CD8-positive, alpha-beta memory T cell (primary cell): ENCODE measurements around the gene LNX1. TPM values are rescaled to one million over a fixed set of nuclear protein-coding genes. Genes with fewer than 3 reads are reported as not detected.

Experiments used
- CTCF ChIA-PET: fragments of 350-600 bp; sonication (Branson Sonifier 250); formaldehyde crosslinking; loops from one replicate; lab custom pipeline; 2021; ENCODE audit warnings: antibody characterized with exemption; lab: Charles Lee
- POLR2A ChIA-PET: fragments of 350-600 bp; sonication (Branson Sonifier 250); formaldehyde crosslinking; loops from one replicate; lab custom pipeline; 2021; ENCODE audit warnings: antibody characterized with exemption; lab: Charles Lee
- DNase-seq, 5 donors: peaks; one replicate each; pipeline versions ENCODE4 v3.0.0 to v3.0.0-alpha.2; 2020 to 2022; ENCODE audit warnings: mixed read lengths in 1 of 5
- H3K27ac ChIP-seq: one replicate; pipeline ENCODE4 v1.7.0; 2013; ENCODE audit warnings: low read depth, mild to moderate bottlenecking, low read length, moderate library complexity
- H3K27me3 ChIP-seq: 2 replicates; pipeline ENCODE4 v1.7.0; 2013; ENCODE audit warnings: low read length, mild to moderate bottlenecking; ENCODE audit not compliant: insufficient read depth, poor library complexity, severe bottlenecking
- H3K36me3 ChIP-seq: 2 replicates; pipeline ENCODE4 v1.7.0; 2013; ENCODE audit warnings: mild to moderate bottlenecking, low read length, moderate library complexity; ENCODE audit not compliant: insufficient read depth
- H3K4me1 ChIP-seq: 2 replicates; pipeline ENCODE4 v1.7.0; 2013; ENCODE audit warnings: mild to moderate bottlenecking, low read length, moderate library complexity; ENCODE audit not compliant: insufficient read depth
- H3K4me3 ChIP-seq: 2 replicates; pipeline ENCODE4 v1.7.0; 2013; ENCODE audit warnings: mild to moderate bottlenecking, low read length
- H3K9me3 ChIP-seq: 2 replicates; pipeline ENCODE4 v1.7.0; 2013; ENCODE audit warnings: mild to moderate bottlenecking, low read length
- H3K27ac Mint-ChIP-seq, 8 donors: one replicate each; pipeline ENCODE4 v1.8.0; 2020 to 2021; ENCODE audit warnings: mixed read lengths in 8 of 8, mild to moderate bottlenecking in 6 of 8, inconsistent platforms in 3 of 8, moderate library complexity in 3 of 8
- H3K27me3 Mint-ChIP-seq, 2 donors: one replicate each; pipeline ENCODE4 v1.8.0; 2020 to 2021; ENCODE audit warnings: mixed read lengths in 2 of 2, mild to moderate bottlenecking in 1 of 2, moderate library complexity in 1 of 2
- H3K36me3 Mint-ChIP-seq, 3 donors: one replicate each; pipeline ENCODE4 v1.8.0; 2020 to 2021; ENCODE audit warnings: mixed read lengths in 3 of 3, inconsistent platforms in 1 of 3, mild to moderate bottlenecking in 1 of 3
- H3K4me1 Mint-ChIP-seq, 3 donors: one replicate each; pipeline ENCODE4 v1.8.0; 2020 to 2021; ENCODE audit warnings: mixed read lengths in 3 of 3, inconsistent platforms in 1 of 3, mild to moderate bottlenecking in 1 of 3
- H3K4me3 Mint-ChIP-seq, 7 donors: one replicate each; pipeline ENCODE4 v1.8.0; 2020 to 2021; ENCODE audit warnings: mixed read lengths in 7 of 7, mild to moderate bottlenecking in 6 of 7, moderate library complexity in 4 of 7, inconsistent platforms in 2 of 7
- H3K9me3 Mint-ChIP-seq, 5 donors: one replicate each; pipeline ENCODE4 v1.8.0; 2020 to 2022; ENCODE audit warnings: mixed read lengths in 5 of 5, mild to moderate bottlenecking in 3 of 5, moderate library complexity in 2 of 5, inconsistent platforms in 1 of 5
- polyA plus RNA-seq: library from polyadenylated mRNA; unstranded; fragments of 300-500 nt; fragmentation: Illumina TruSeq; gene quantifications from one replicate; pipeline ENCODE4 v1.2.3, GENCODE V29; 2021
- total RNA-seq, 2 experiments: library from RNA; stranded (reverse); gene quantifications; one replicate each; pipeline ENCODE4 v1.2.3, GENCODE V29; 2021

The LNX1 gene
- total and polyA plus RNA-seq, 3 experiments from 2014 or later = 0.30 TPM; not detected in 2

DNA sequence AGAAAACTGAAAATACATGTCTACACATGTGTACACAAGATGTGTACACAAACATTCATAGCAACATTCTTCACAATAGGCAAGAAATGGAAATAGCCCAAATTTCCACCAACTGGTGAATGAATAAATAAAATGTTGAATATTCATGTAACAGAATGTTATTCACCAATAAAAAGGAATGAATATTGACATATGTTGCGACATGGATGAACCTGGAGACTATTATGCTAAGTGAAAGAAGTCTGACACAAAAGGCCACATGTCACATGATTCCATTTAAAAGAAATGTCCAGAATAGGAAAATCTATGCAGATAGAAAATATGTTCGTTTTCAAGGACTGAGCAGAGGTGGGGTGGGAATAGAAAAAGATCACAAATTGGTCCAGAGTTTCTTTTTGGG is 34.6 kb upstream of the LNX1 start:
- H3K27ac Mint-ChIP-seq = no peak overlapping the region
- no peaks in the 10 kb centered on the region for H3K36me3 ChIP-seq
- no peaks in the 10 kb centered on the region for H3K36me3 Mint-ChIP-seq
- ChIA-PET CTCF (no interaction called here), POLR2A (no interaction called here)
- H3K9me3 Mint-ChIP-seq = peaks cover 0 to 7% (median 2%) of the 10 kb centered on the region in 5 donors
- DNase-seq = no peak
- H3K4me3 Mint-ChIP-seq = no peak overlapping the region
- H3K27me3 ChIP-seq = no peaks in the 10 kb centered on the region
- H3K9me3 ChIP-seq = no peaks in the 10 kb centered on the region
- no peak overlapping the region for H3K27ac ChIP-seq
- no peaks in the 10 kb centered on the region for H3K4me1 ChIP-seq
- no peaks in the 10 kb centered on the region for H3K4me1 Mint-ChIP-seq
- no peak overlapping the region for H3K4me3 ChIP-seq
- peaks cover 2 to 17% of the 10 kb centered on the region in 2 donors for H3K27me3 Mint-ChIP-seq

DNA sequence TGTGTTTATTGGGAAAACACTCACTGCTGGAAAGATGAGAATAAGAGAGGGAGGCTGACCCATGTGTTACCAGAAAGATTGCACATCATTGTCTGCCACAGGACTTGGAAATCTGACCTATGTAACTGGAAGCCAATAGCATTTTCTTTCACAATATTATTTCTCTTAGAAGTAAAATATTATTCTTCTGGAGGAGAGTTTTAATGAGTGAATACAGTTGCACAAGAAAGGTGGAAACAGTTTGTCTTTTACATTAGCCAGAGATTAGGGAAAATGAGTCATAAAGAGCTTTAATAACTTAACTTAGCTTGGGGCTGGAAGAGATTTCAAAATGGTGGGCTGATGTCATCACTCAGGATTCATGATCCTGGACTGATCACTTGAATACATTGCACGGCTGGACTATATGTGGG is 31.5 kb upstream of the LNX1 start:
- Mint-ChIP-seq H3K4me3 (no peak overlapping the region), H3K27ac (no peak overlapping the region), H3K4me1 (no peaks in the 10 kb centered on the region), H3K36me3 (no peaks in the 10 kb centered on the region), H3K9me3 (peaks cover 0 to 7% (median 2%) of the 10 kb centered on the region in 5 donors), H3K27me3 (peaks cover 0 to 17% of the 10 kb centered on the region in 2 donors)
- POLR2A ChIA-PET = no interaction called here
- no peak for DNase-seq
- no peaks in the 10 kb centered on the region for H3K27me3 ChIP-seq
- CTCF ChIA-PET = no interaction called here
- no peaks in the 10 kb centered on the region for H3K9me3 ChIP-seq
- no peak overlapping the region for H3K4me3 ChIP-seq
- H3K36me3 ChIP-seq = no peaks in the 10 kb centered on the region
- H3K27ac ChIP-seq = no peak overlapping the region
- no peaks in the 10 kb centered on the region for H3K4me1 ChIP-seq

DNA sequence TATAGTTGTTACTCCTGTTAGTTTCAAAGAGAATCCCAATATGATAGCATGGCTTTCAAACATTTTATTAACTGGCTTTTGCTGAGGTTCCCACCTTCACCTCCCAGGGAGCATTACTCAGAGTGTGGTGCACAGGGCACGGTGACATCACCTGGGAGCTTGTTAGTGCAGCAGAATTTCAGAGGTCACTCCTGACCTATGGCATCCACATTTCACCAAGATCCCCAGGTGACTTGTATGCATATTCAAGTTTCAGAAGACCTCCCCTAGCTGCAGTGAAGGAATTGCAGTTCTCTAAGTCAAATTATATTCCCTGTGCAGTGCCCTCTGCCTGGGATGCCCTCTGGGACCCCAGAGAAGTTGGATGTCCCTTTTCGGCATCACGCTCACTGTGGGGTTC is 29.7 kb upstream of the LNX1 start:
- no peaks in the 10 kb centered on the region for H3K36me3 ChIP-seq
- Mint-ChIP-seq H3K27ac (no peak overlapping the region), H3K4me3 (no peak overlapping the region), H3K9me3 (peaks cover 0 to 7% (median 2%) of the 10 kb centered on the region in 5 donors), H3K4me1 (no peaks in the 10 kb centered on the region), H3K27me3 (peaks cover 0 to 15% of the 10 kb centered on the region in 2 donors), H3K36me3 (no peaks in the 10 kb centered on the region)
- ChIA-PET POLR2A (no interaction called here), CTCF (no interaction called here)
- H3K9me3 ChIP-seq = no peaks in the 10 kb centered on the region
- H3K27ac ChIP-seq = no peak overlapping the region
- no peaks in the 10 kb centered on the region for H3K27me3 ChIP-seq
- no peaks in the 10 kb centered on the region for H3K4me1 ChIP-seq
- DNase-seq = no peak
- H3K4me3 ChIP-seq = no peak overlapping the region

DNA sequence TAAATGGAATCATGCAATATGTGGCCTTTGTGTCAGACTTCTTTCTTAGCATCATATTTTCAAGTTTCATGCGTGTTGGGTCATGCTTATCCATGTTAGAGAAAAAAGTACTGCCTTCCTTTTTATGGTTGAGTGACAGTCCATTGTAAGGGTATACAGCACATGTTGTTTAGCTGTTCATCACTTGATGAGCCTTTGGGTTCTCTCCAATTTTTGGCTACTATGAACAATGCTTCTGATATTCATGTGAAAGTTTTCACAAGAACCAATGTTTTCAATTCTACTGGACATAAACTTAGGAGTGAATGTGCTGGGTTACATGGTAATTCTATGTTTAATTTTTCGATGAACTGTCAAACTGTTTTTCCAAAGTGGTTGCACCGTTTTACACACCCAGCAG is 28.1 kb upstream of the LNX1 start:
- Histone ChIP-seq H3K27ac (no peak overlapping the region), H3K4me1 (no peaks in the 10 kb centered on the region), H3K36me3 (no peaks in the 10 kb centered on the region), H3K9me3 (no peaks in the 10 kb centered on the region), H3K27me3 (no peaks in the 10 kb centered on the region), H3K4me3 (no peak overlapping the region)
- Mint-ChIP-seq H3K36me3 (no peaks in the 10 kb centered on the region), H3K27ac (no peak overlapping the region), H3K27me3 (peaks cover 2 to 13% of the 10 kb centered on the region in 2 donors), H3K4me3 (no peak overlapping the region), H3K9me3 (peaks cover 0 to 7% (median 2%) of the 10 kb centered on the region in 5 donors), H3K4me1 (no peaks in the 10 kb centered on the region)
- CTCF ChIA-PET = no interaction called here
- DNase-seq = no peak
- POLR2A ChIA-PET = no interaction called here

DNA sequence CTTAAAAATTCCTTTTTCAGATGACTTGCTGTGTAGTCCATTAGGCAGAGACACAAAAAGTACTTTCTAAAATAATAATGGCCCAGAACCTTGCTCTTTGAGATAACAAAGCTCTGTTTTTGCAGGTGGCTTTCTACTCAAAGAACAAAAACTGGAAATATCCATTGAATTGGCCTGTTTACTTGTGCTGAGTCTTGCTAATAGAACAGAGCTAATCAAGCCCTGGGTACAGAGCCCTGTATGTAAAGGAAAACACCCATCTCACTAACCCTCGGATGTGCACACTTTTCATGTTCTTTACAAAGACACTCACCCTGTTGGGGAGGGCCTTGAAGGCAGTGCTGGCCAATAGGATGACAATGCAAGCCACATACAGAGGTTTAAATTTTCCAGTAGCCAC is 27.0 kb upstream of the LNX1 start:
- H3K4me1 ChIP-seq = no peaks in the 10 kb centered on the region
- DNase-seq = no peak
- ChIA-PET POLR2A (no interaction called here), CTCF (no interaction called here)
- Mint-ChIP-seq H3K27me3 (peaks cover 2 to 7% of the 10 kb centered on the region in 2 donors), H3K27ac (no peak overlapping the region), H3K9me3 (peaks cover 0 to 9% (median 6%) of the 10 kb centered on the region in 5 donors), H3K36me3 (no peaks in the 10 kb centered on the region), H3K4me3 (no peak overlapping the region), H3K4me1 (no peaks in the 10 kb centered on the region)
- no peak overlapping the region for H3K27ac ChIP-seq
- H3K9me3 ChIP-seq = no peaks in the 10 kb centered on the region
- no peaks in the 10 kb centered on the region for H3K27me3 ChIP-seq
- no peaks in the 10 kb centered on the region for H3K36me3 ChIP-seq
- no peak overlapping the region for H3K4me3 ChIP-seq

DNA sequence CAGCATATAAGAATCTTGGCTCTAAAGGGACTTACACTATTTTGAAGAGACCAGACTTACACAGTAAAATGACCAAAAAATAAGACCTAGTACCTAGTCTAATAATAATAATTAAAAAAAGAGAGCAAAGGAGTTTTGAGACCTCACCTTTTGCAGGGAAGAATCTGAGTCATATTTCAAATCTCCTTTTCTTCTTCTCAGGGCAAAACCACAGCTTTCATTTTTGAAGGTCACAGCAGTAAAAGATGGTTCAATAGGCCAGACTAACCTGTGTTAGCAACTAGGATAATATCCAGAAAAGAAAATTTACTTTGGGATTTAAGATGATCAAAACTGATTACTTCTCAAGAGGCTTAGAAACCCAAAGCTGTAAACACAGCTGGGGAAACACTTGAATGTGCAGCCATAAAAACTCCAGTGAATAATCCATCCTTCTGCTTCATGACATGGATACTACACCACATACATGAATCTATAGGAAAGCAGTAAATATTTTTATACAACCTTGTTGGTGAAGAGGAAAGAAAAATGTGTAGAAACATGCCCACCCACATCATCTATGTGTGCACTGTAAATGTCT is 25.9 kb upstream of the LNX1 start:
- H3K27me3 ChIP-seq = no peaks in the 10 kb centered on the region
- POLR2A ChIA-PET = no interaction called here
- H3K27ac ChIP-seq = no peak overlapping the region
- CTCF ChIA-PET = no interaction called here
- peaks cover 0 to 9% (median 8%) of the 10 kb centered on the region in 5 donors for H3K9me3 Mint-ChIP-seq
- peaks cover 0 to 2% of the 10 kb centered on the region in 2 donors for H3K27me3 Mint-ChIP-seq
- H3K4me1 Mint-ChIP-seq = no peaks in the 10 kb centered on the region
- no peaks in the 10 kb centered on the region for H3K4me1 ChIP-seq
- no peaks in the 10 kb centered on the region for H3K36me3 ChIP-seq
- no peak overlapping the region for H3K4me3 Mint-ChIP-seq
- DNase-seq = no peak
- H3K36me3 Mint-ChIP-seq = no peaks in the 10 kb centered on the region
- H3K9me3 ChIP-seq = no peaks in the 10 kb centered on the region
- H3K27ac Mint-ChIP-seq = no peak overlapping the region
- H3K4me3 ChIP-seq = no peak overlapping the region

DNA sequence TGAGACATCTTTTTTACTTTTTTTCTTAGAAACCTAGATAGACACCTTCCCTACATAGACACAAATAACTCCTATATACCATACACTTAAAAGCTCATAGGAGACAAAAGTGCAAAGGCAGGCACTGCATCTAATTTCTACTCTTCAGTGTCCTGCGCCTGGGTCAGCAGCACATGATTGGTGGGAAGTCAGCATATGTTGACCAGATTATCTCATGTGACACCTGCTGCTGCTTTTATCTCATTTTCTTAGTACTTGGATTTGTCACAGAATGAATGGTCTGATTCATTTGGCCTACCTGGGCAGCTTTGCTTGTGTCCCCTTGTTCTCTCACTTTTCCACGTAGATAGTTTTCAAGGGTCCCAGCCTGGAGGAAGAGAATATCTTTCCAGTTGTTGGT is 24.9 kb upstream of the LNX1 start:
- CTCF ChIA-PET = no interaction called here
- H3K4me1 Mint-ChIP-seq = no peaks in the 10 kb centered on the region
- DNase-seq = no peak

DNA sequence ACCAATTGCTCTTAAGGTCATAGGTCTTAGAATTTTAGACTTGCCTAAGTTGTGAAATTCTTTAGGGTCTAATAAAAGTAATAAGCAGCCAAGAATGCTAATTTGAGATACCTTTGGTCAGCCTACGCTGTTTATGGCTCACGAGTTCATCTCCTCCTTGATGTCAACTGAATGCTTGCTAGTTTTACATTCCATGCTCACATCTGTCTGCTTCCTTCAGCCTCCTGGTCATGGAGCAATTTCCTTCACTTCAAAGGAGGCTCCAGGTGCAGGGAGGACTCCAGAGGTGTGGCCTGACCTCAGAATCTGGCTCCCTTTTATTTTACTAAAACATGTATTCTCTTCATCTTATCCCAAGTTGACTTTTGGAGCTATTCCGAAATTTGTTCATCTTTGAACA is 23.3 kb upstream of the LNX1 start:
- Histone ChIP-seq H3K36me3 (no peaks in the 10 kb centered on the region), H3K27me3 (no peaks in the 10 kb centered on the region), H3K4me1 (no peaks in the 10 kb centered on the region), H3K27ac (no peak overlapping the region), H3K4me3 (no peak overlapping the region), H3K9me3 (no peaks in the 10 kb centered on the region)
- Mint-ChIP-seq H3K27me3 (peaks cover 0 to 2% of the 10 kb centered on the region in 2 donors), H3K4me1 (no peaks in the 10 kb centered on the region), H3K36me3 (no peaks in the 10 kb centered on the region), H3K27ac (no peak overlapping the region), H3K9me3 (peaks cover 0 to 9% (median 8%) of the 10 kb centered on the region in 5 donors), H3K4me3 (no peak overlapping the region)
- ChIA-PET POLR2A (no interaction called here), CTCF (no interaction called here)
- DNase-seq = no peak

More for the DNA sequence above, 24.9 kb upstream of the LNX1 start:
- POLR2A ChIA-PET = no interaction called here
- Histone ChIP-seq H3K27me3 (no peaks in the 10 kb centered on the region), H3K4me1 (no peaks in the 10 kb centered on the region), H3K9me3 (no peaks in the 10 kb centered on the region), H3K27ac (no peak overlapping the region), H3K4me3 (no peak overlapping the region), H3K36me3 (no peaks in the 10 kb centered on the region)
- no peak overlapping the region for H3K27ac Mint-ChIP-seq
- H3K9me3 Mint-ChIP-seq = peaks cover 0 to 9% (median 8%) of the 10 kb centered on the region in 5 donors
- peaks cover 0 to 2% of the 10 kb centered on the region in 2 donors for H3K27me3 Mint-ChIP-seq
- no peaks in the 10 kb centered on the region for H3K36me3 Mint-ChIP-seq
- no peak overlapping the region for H3K4me3 Mint-ChIP-seq
